Keratinocyte (primary cell): ENCODE results near the gene PNKD.

ENCODE experiments used
- EZH2 ChIP-seq: IDR thresholded peaks from one replicate; pipeline ENCODE4 v1.6.1; 2012; ENCODE audit warnings: inconsistent platforms, mild to moderate bottlenecking, low read length, moderate library complexity
- TF ChIP-seq, protein P1 (sequence below), 3 experiments: IDR thresholded peaks in 1 of 3; conservative IDR thresholded peaks in 1 of 3; optimal IDR thresholded peaks in 1 of 3; 2 replicates in 2 of 3; 3 replicates in 1 of 3; pipeline versions ENCODE3 to v1.5.1; 2011; ENCODE audit warnings: low read length in 3 of 3, mild to moderate bottlenecking in 3 of 3, moderate library complexity in 2 of 3, control low read depth in 1 of 3, inconsistent platforms in 1 of 3; ENCODE audit not compliant: insufficient read depth in 2 of 3; ENCODE audit errors: extremely low read depth in 1 of 3

DNA sequence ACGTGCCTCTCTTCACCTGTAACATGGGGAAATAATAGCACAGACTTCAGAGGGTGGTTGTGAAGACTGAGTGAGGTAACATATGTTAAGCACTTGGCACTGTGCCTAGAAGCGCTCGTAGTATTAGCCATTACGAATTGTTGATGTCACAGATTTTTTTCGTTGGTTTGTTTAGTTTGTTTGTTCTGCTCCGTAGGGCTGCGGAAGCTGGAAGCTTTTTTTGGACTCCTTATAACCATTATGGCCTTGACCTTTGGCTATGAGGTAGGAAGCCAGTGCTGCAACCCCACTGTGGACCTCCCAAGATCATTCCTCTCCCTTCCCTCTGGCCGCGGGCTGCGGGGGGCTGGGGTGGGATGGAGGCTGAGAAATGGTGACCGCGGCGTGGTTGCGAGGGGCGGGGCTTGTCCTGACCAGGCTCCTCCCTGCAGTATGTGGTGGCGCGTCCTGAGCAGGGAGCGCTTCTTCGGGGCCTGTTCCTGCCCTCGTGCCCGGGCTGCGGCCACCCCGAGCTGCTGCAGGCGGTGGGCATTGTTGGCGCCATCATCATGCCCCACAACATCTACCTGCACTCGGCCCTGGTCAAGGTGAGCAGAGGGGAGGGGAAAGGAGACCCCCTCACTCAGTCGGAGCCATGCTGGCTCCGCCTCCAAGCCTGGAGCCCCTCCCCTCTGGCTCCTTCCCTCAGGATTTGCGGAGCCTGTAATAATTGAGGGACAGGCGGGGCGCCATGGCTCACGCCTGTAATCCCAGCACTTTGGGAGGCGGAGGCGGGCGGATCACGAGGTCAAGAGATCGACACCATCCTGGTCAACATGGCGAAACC, 117.3 kb downstream of the PNKD start:
- TF ChIP-seq, protein P1, sequence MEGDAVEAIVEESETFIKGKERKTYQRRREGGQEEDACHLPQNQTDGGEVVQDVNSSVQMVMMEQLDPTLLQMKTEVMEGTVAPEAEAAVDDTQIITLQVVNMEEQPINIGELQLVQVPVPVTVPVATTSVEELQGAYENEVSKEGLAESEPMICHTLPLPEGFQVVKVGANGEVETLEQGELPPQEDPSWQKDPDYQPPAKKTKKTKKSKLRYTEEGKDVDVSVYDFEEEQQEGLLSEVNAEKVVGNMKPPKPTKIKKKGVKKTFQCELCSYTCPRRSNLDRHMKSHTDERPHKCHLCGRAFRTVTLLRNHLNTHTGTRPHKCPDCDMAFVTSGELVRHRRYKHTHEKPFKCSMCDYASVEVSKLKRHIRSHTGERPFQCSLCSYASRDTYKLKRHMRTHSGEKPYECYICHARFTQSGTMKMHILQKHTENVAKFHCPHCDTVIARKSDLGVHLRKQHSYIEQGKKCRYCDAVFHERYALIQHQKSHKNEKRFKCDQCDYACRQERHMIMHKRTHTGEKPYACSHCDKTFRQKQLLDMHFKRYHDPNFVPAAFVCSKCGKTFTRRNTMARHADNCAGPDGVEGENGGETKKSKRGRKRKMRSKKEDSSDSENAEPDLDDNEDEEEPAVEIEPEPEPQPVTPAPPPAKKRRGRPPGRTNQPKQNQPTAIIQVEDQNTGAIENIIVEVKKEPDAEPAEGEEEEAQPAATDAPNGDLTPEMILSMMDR (optimal IDR thresholded peaks at IDR 0.05 in 1 of 3, IDR thresholded peaks at IDR 0.05 in 1 of 3, conservative IDR thresholded peaks at IDR 0.05 in 1 of 3; ENCODE audit: extremely low read depth in 1 of 3, insufficient read depth in 2 of 3, low read length in 3 of 3): no peak
- TF ChIP-seq EZH2: no peak
